ENCODE measurements around the gene SAMD13. TPM values are rescaled to one million over a fixed set of nuclear protein-coding genes. Genes with fewer than 3 reads are reported as not detected.
A peak's percentile ranks its signal among the peaks of the same experiment; 100 is the strongest.

Gene SAMD13
- total and polyA plus RNA-seq, 3 donors from 2014 or later, result 6.1 to 31.9 (median 6.6) TPM

GRCh38 chr1:84297546-84298244 lies 3.8 kb upstream of the SAMD13 start:
- Histone ChIP-seq H3K27me3 (no peaks in the 10 kb centered on the region), H3K4me1 (peaks cover 29% of the 10 kb centered on the region), H3K36me3 (ENCODE audit: low read depth, missing control alignments) (no peaks in the 10 kb centered on the region), H3K27ac (no peak overlapping the region), H3K9me3 (no peaks in the 10 kb centered on the region), H3K4me3 (peak overlapping the region; percentile 74 to 79)
- DNase-seq, result no peak
- WGBS, 2 donors, result 56 to 57% methylated on average over 10 of the region's 10 CpGs
- no peak for TF ChIP-seq POLR2A (IDR thresholded peaks at IDR 0.05)
- TF ChIP-seq, protein P1, sequence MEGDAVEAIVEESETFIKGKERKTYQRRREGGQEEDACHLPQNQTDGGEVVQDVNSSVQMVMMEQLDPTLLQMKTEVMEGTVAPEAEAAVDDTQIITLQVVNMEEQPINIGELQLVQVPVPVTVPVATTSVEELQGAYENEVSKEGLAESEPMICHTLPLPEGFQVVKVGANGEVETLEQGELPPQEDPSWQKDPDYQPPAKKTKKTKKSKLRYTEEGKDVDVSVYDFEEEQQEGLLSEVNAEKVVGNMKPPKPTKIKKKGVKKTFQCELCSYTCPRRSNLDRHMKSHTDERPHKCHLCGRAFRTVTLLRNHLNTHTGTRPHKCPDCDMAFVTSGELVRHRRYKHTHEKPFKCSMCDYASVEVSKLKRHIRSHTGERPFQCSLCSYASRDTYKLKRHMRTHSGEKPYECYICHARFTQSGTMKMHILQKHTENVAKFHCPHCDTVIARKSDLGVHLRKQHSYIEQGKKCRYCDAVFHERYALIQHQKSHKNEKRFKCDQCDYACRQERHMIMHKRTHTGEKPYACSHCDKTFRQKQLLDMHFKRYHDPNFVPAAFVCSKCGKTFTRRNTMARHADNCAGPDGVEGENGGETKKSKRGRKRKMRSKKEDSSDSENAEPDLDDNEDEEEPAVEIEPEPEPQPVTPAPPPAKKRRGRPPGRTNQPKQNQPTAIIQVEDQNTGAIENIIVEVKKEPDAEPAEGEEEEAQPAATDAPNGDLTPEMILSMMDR (IDR thresholded peaks at IDR 0.05), result no peak
- intact Hi-C loops (cut with DNase I; ENCODE audit: low total_unique reads), result no loop called here

DNA sequence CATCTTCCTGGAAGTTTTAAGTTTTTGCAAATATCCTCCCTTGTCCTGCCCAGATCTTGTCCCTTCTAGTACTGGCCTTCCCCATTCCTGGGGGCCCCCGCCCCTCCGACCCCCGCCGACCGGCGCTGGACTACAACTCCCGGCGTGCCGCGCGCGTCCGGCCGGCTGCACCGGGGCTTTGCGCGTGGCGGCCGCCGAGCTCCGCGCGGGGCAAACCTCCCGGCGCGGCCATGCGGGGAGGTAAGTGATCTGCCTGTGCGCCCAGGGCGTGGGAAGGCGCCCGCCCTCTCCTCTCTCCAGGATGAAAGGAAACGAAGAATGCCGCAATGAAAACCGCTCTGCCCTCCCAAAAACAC lies 3.2 kb upstream of the SAMD13 start:
- intact Hi-C loops (cut with DNase I; ENCODE audit: low total_unique reads), result no loop called here
- H3K4me1 ChIP-seq, result peaks cover 29% of the 10 kb centered on the region
- no peaks in the 10 kb centered on the region for H3K9me3 ChIP-seq
- H3K27ac ChIP-seq, result peak overlapping the region; percentile 87 to 94
- no peaks in the 10 kb centered on the region for H3K27me3 ChIP-seq
- peak overlapping the region; percentile 74 to 79 for H3K4me3 ChIP-seq
- 0 to 1% methylated on average over 1 to 31 of the region's 34 CpGs for WGBS, 2 donors
- H3K36me3 ChIP-seq (ENCODE audit: low read depth, missing control alignments), result no peaks in the 10 kb centered on the region
- TF ChIP-seq POLR2A (IDR thresholded peaks at IDR 0.05), result no peak
- TF ChIP-seq, protein P1 (IDR thresholded peaks at IDR 0.05), result no peak
- DNase-seq, result peak; percentile 70

DNA sequence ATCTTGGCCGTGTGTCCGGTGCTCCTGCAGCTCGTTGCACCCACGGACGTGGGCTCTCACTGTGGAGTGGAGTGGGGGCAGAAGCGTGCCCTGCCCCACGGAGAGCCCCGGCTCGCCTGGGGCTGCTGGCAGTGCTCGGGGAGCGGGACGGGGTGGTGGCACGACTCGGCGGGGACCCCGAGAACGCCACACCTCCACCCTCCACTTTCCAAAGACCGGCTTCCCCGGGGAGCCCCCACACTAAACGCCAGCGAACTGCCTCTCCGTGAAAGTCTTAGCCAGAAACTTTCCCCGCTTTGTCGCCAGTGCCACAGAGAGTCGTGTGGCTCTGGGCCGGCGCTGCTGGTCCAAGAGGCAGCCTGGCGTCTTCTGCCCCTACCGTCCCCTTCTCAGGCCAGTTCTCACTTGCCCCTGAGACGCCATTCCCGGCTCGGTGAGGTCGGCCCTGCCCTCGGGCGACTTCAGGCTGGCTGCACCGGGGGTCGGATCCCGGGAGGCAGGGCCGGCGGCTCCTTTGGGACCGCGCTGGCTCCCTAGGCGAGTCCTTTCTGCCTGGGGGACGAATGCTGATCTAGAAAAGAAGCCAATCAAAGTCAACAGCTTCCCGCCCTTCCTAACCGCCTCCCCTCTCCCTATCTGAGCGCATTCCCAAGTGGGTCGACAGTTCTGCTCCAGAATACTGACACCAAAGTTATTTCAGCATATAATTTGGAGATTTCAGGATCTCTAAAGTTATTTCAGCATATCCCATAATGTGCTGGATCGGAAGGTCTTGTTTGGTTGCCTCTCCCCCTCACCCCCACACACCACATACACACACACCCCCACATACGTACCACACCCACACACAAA lies 2.6 kb upstream of the SAMD13 start:
- WGBS, 2 donors, result 1 to 2% methylated on average over 18 to 50 of the region's 50 CpGs
- DNase-seq, result peak; percentile 56
- H3K4me1 ChIP-seq, result peaks cover 29% of the 10 kb centered on the region

DNA sequence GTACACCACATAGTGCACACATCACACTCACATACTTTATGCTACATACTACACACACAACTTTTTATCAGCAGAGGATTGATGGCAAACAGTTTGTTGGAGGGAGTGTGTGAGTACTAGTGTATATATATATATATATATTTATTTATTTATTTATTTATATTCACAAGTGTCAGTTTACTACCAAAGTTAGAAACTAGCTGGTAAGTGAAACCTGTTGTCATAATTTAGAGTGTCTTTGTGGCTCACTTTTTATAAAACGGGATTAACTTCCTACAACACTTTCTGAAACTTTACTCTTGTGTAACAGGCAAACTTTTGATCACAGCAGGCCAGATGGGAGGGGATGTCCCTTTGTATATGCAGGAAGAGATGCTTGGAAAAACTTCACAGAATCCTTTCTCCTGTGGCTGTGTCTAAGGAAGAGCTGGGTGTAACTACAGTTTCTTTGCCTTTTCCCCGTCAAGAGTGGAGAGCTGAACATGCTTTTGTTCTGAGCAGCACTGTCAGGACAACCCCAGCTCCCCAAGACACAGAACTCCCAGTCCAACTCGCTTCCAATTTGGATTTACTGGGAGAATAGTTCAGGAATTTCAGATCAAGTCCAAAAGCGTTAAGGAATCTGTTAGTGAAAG lies 1.9 kb upstream of the SAMD13 start:
- Histone ChIP-seq H3K4me3 (peak overlapping the region in 1 of 2 donors; percentile 79), H3K27ac (peak overlapping the region; percentile 87 to 94), H3K36me3 (ENCODE audit: low read depth, missing control alignments) (no peaks in the 10 kb centered on the region), H3K27me3 (no peaks in the 10 kb centered on the region), H3K4me1 (peaks cover 29% of the 10 kb centered on the region), H3K9me3 (no peaks in the 10 kb centered on the region)
- intact Hi-C loops (cut with DNase I; ENCODE audit: low total_unique reads), result no loop called here
- 13 to 15% methylated on average over 4 of the region's 4 CpGs for WGBS, 2 donors
- TF ChIP-seq, protein P1 (IDR thresholded peaks at IDR 0.05), result no peak
- no peak for TF ChIP-seq POLR2A (IDR thresholded peaks at IDR 0.05)
- DNase-seq, result no peak

More for the DNA sequence above, 2.6 kb upstream of the SAMD13 start:
- no peak for TF ChIP-seq POLR2A (IDR thresholded peaks at IDR 0.05)
- TF ChIP-seq, protein P1 (IDR thresholded peaks at IDR 0.05), result no peak
- H3K4me3 ChIP-seq, result peak overlapping the region; percentile 74 to 79
- peak overlapping the region; percentile 87 to 94 for H3K27ac ChIP-seq
- no peaks in the 10 kb centered on the region for H3K9me3 ChIP-seq
- no peaks in the 10 kb centered on the region for H3K36me3 ChIP-seq (ENCODE audit: low read depth, missing control alignments)
- H3K27me3 ChIP-seq, result no peaks in the 10 kb centered on the region
- intact Hi-C loops (cut with DNase I; ENCODE audit: low total_unique reads), result no loop called here
